ENCODE results near the gene CEND1.
A peak's percentile ranks its signal among the peaks of the same experiment; 100 is the strongest.

Gene CEND1

GRCh38 chr11:827146-827896, 37.4 kb upstream of the CEND1 start:
- peak overlapping the region; percentile 55 for H3K4me3 ChIP-seq (ENCODE audit: low read depth, low read length)

DNA sequence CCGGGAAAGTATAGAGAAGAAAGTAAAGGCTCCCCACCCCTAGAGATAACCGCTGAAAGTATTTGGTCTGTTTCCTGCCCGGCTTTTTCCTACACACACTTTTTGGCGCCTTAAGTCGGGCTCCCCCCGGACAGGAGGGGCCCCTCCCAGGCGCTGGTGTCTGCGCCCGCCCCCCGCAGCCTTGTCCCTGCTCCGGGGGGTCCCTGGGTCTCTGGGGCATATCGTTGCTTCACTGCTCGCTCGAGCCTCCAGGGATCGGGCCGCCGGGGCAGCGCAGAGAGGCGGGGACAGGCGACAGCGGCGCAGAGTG, 36.9 kb upstream of the CEND1 start:
- peak overlapping the region; percentile 55 for H3K4me3 ChIP-seq (ENCODE audit: low read depth, low read length)
- TF ChIP-seq, protein P1, sequence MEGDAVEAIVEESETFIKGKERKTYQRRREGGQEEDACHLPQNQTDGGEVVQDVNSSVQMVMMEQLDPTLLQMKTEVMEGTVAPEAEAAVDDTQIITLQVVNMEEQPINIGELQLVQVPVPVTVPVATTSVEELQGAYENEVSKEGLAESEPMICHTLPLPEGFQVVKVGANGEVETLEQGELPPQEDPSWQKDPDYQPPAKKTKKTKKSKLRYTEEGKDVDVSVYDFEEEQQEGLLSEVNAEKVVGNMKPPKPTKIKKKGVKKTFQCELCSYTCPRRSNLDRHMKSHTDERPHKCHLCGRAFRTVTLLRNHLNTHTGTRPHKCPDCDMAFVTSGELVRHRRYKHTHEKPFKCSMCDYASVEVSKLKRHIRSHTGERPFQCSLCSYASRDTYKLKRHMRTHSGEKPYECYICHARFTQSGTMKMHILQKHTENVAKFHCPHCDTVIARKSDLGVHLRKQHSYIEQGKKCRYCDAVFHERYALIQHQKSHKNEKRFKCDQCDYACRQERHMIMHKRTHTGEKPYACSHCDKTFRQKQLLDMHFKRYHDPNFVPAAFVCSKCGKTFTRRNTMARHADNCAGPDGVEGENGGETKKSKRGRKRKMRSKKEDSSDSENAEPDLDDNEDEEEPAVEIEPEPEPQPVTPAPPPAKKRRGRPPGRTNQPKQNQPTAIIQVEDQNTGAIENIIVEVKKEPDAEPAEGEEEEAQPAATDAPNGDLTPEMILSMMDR (IDR thresholded peaks at IDR 0.05; ENCODE audit: borderline replicate concordance, insufficient read depth, low read depth, low read length): no peak

More at GRCh38 chr11:827146-827896, 37.4 kb upstream of the CEND1 start:
- TF ChIP-seq, protein P1 (IDR thresholded peaks at IDR 0.05; ENCODE audit: borderline replicate concordance, insufficient read depth, low read depth, low read length): no peak

GRCh38 chr11:826227-826621, 36.3 kb upstream of the CEND1 start:
- TF ChIP-seq, protein P1 (IDR thresholded peaks at IDR 0.05; ENCODE audit: borderline replicate concordance, insufficient read depth, low read depth, low read length): no peak
- no peak overlapping the region for H3K4me3 ChIP-seq (ENCODE audit: low read depth, low read length)

- no peak overlapping the region for H3K4me3 ChIP-seq (ENCODE audit: low read depth, low read length)
Observed at GRCh38 chr11:825366-826226, 35.7 kb upstream of the CEND1 start.

GRCh38 chr11:824942-825341, 35.1 kb upstream of the CEND1 start:
- H3K4me3 ChIP-seq (ENCODE audit: low read depth, low read length): no peak overlapping the region
- TF ChIP-seq, protein P1 (IDR thresholded peaks at IDR 0.05; ENCODE audit: borderline replicate concordance, insufficient read depth, low read depth, low read length): no peak

More at GRCh38 chr11:825366-826226, 35.7 kb upstream of the CEND1 start:
- TF ChIP-seq, protein P1 (IDR thresholded peaks at IDR 0.05; ENCODE audit: borderline replicate concordance, insufficient read depth, low read depth, low read length): no peak

GRCh38 chr11:824292-824880, 34.5 kb upstream of the CEND1 start:
- H3K4me3 ChIP-seq (ENCODE audit: low read depth, low read length): no peak overlapping the region
- TF ChIP-seq, protein P1 (IDR thresholded peaks at IDR 0.05; ENCODE audit: borderline replicate concordance, insufficient read depth, low read depth, low read length): no peak

Measured in GM12875 (cell line).